Activated CD8-positive, alpha-beta memory T cell treated with anti-CD3 and anti-CD28 coated beads, Interleukin-2, amount 10 ng/mL, durations not matched to agents 7 days and 5 days (primary cell): ENCODE measurements around the gene VAMP3. TPM values are rescaled to one million over a fixed set of nuclear protein-coding genes. Genes with fewer than 3 reads are reported as not detected.

Source experiments
- total RNA-seq, 2 experiments: library from RNA; stranded (reverse); gene quantifications; one replicate each; pipeline ENCODE4 v1.2.3, GENCODE V29; 2021

The VAMP3 gene
- total RNA-seq, 2 experiments from 2014 or later = 25.7 to 33.1 TPM

Other genes with a start within 250 kb of the VAMP3 start
- gene PER3, start 13.0 kb downstream of the VAMP3 start, total RNA-seq = 1 to 10 TPM; 3.2 to 4.1 TPM
- gene UTS2, start 81.8 kb downstream of the VAMP3 start, total RNA-seq = under 1 TPM; 0.73 to 0.82 TPM
- 10 to 100 TPM; 19.2 to 68.1 TPM for gene TNFRSF9, start 169.5 kb downstream of the VAMP3 start, total RNA-seq
- gene PARK7, start 190.4 kb downstream of the VAMP3 start, total RNA-seq = 100 to 1,000 TPM; 310 to 434 TPM